ENCODE results near the gene ANKRD13D.

DNA sequence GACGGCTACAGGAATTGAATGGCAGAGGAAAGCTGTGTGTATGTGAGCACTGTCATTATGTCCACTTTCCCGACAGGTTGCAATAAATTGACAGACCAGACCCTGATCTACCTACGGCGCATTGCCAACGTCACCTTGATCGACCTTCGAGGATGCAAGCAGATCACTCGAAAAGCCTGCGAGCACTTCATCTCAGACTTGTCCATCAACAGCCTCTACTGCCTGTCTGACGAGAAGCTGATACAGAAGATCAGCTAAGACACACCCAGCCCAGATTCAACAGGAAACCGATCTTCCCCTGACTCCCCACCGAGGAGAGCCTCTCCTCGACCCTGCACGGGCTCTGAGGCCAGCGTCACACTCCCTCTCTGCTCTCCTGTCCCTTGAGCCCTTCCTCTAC is 34.3 kb upstream of the ANKRD13D start:
- TF ChIP-seq POLR2AphosphoS5 (IDR thresholded peaks at IDR 0.05) (no peak), EP300 (IDR thresholded peaks at IDR 0.05) (no peak)
- TF ChIP-seq, protein P1, sequence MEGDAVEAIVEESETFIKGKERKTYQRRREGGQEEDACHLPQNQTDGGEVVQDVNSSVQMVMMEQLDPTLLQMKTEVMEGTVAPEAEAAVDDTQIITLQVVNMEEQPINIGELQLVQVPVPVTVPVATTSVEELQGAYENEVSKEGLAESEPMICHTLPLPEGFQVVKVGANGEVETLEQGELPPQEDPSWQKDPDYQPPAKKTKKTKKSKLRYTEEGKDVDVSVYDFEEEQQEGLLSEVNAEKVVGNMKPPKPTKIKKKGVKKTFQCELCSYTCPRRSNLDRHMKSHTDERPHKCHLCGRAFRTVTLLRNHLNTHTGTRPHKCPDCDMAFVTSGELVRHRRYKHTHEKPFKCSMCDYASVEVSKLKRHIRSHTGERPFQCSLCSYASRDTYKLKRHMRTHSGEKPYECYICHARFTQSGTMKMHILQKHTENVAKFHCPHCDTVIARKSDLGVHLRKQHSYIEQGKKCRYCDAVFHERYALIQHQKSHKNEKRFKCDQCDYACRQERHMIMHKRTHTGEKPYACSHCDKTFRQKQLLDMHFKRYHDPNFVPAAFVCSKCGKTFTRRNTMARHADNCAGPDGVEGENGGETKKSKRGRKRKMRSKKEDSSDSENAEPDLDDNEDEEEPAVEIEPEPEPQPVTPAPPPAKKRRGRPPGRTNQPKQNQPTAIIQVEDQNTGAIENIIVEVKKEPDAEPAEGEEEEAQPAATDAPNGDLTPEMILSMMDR (IDR thresholded peaks at IDR 0.05): no peak
